Measurements from ENCODE around the gene RANBP3L. TPM values are rescaled to one million over a fixed set of nuclear protein-coding genes. Genes with fewer than 3 reads are reported as not detected.
A peak's percentile ranks its signal among the peaks of the same experiment; 100 is the strongest.

Gene RANBP3L
- total RNA-seq, 4 donors from 2014 or later = 0.54 TPM; not detected in 3

DNA sequence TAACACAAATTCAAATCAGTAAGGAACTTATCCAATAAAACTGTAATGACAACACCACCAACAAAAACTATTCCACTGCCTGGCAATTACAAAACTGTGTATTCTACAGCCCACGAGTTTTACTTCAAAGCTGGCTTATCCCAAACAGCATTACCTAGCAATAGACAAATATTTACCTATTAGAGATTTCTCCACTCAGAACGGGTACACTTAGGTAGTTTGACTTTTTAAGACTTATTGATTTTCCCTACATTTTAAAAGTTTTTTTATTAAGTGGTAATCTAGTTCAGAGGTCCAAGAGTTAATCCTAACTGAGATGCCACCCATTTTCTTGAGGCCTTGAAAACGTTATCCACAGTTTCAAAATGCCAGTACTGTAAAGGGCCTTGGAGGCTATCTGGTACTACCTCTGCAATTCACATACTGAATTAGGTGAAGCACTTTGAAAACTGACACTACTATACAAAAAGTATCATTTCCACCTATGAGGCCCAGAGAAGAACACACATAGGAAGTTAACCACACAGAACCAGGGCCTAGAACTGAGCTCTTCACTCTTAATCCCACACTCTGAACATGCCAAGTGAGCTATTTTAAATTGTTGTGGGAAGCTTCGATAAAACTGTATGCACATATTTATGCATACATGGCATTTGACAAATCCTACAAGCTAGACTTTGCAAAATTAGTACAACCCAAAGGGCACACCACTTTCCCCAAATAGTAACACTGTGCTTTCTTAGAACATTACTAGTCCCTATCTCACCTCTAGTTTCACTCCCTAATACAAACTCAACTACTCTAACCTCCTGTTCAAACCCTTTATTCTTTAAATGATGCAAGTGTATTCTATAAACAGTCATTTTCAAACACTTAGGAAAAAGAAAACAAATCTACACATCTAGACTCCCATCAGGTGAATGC is 62.1 kb downstream of the RANBP3L start:
- Histone ChIP-seq H3K36me3 (no peaks in the 10 kb centered on the region), H3K4me1 (peaks cover 0 to 24% (median 0%) of the 10 kb centered on the region in 4 donors), H3K27ac (peak overlapping the region in 1 of 4 donors; percentile 95), H3K4me3 (peak overlapping the region in 1 of 4 donors; percentile 22), H3K27me3 (no peaks in the 10 kb centered on the region), H3K9me3 (no peaks in the 10 kb centered on the region)
- no peak for DNase-seq
- TF ChIP-seq, protein P1, sequence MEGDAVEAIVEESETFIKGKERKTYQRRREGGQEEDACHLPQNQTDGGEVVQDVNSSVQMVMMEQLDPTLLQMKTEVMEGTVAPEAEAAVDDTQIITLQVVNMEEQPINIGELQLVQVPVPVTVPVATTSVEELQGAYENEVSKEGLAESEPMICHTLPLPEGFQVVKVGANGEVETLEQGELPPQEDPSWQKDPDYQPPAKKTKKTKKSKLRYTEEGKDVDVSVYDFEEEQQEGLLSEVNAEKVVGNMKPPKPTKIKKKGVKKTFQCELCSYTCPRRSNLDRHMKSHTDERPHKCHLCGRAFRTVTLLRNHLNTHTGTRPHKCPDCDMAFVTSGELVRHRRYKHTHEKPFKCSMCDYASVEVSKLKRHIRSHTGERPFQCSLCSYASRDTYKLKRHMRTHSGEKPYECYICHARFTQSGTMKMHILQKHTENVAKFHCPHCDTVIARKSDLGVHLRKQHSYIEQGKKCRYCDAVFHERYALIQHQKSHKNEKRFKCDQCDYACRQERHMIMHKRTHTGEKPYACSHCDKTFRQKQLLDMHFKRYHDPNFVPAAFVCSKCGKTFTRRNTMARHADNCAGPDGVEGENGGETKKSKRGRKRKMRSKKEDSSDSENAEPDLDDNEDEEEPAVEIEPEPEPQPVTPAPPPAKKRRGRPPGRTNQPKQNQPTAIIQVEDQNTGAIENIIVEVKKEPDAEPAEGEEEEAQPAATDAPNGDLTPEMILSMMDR (IDR thresholded peaks at IDR 0.05) = no peak
- TF ChIP-seq POLR2A (IDR thresholded peaks at IDR 0.05) = no peak

DNA sequence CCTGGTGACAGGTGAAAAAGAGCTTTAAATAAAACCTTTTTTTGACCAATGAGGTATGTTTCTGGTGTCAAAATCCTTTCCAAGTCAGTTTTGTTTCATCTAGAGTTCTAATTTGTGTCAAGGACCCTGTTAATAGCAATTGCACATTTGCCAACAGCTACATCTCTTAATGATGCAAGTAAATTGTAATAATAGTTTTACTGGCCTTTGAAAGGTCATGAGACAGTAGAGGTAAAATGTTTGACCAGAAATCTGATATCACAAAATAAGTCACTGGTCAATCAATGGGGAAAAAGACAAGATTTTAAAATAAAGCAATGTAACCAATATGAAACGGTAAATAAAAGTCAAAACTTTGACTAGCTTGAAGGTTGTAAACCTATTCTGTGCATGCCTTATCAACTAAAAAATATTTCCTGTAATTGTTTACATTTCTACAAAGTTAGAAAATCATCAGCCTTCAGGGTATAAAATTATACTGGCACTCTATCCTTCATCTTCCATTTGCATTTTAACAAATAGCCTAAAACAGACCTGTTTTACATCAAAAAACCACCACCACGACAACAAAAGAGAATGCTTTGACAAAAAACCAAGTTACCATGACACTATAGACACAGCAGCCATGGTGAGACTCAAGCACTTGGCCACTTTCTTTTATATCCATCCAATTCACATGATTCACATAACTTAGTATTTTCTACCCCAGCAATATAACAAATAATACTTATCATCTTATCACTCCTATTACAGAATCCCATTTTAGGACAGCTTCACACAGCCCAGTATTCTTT is 63.0 kb downstream of the RANBP3L start:
- Histone ChIP-seq H3K4me1 (peaks cover 0 to 24% (median 0%) of the 10 kb centered on the region in 4 donors), H3K36me3 (no peaks in the 10 kb centered on the region), H3K27ac (no peak overlapping the region), H3K27me3 (no peaks in the 10 kb centered on the region), H3K4me3 (no peak overlapping the region), H3K9me3 (no peaks in the 10 kb centered on the region)
- DNase-seq = no peak
- TF ChIP-seq, protein P1 (IDR thresholded peaks at IDR 0.05) = no peak
- no peak for TF ChIP-seq POLR2A (IDR thresholded peaks at IDR 0.05)

DNA sequence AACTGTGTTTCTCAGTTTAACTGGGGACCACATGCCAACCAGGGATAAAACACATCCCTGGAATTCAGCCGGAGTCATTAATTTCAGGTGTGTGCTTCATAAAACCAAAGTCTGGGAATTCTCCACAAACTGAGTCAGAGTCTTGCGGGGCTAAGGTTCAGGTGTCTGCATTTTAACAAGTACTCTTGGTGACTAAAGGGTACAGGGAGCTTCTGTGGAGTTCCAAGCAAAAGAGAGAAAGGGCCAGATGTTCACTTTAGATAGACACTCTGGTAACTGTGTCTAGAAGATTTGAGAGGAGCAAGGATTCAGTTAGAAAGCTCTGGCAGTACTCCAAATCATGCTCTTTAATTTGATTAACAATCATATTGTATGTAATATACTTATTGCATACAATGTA is 64.0 kb downstream of the RANBP3L start:
- Histone ChIP-seq H3K4me3 (no peak overlapping the region), H3K27ac (no peak overlapping the region), H3K4me1 (peaks cover 0 to 21% (median 0%) of the 10 kb centered on the region in 4 donors), H3K9me3 (no peaks in the 10 kb centered on the region), H3K36me3 (no peaks in the 10 kb centered on the region), H3K27me3 (no peaks in the 10 kb centered on the region)
- TF ChIP-seq POLR2A (IDR thresholded peaks at IDR 0.05) = no peak
- TF ChIP-seq, protein P1 (IDR thresholded peaks at IDR 0.05) = no peak
- peak in 1 of 3 donors; percentile 46 for DNase-seq

DNA sequence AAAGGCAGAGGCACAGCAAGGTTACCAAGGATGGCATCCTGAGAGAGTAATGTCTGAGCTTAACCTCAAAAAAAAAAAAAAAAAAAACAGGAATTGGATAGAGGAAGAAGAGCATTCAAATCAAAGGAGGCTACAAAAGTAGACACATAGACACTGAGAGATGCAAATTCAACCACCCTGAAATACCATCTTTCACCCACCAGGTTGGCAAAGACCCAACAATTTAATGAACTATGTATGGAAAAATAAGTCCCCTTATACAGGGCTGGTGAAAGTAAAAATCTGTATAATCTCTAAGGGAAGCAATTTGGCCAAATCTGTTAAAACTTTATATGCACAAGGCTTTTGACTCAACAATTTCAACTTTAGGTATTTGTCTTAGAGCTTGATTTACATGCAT is 64.9 kb downstream of the RANBP3L start:
- Histone ChIP-seq H3K27me3 (no peaks in the 10 kb centered on the region), H3K4me3 (no peak overlapping the region), H3K4me1 (peaks cover 0 to 20% (median 0%) of the 10 kb centered on the region in 4 donors), H3K36me3 (no peaks in the 10 kb centered on the region), H3K9me3 (no peaks in the 10 kb centered on the region), H3K27ac (no peak overlapping the region)
- TF ChIP-seq, protein P1 (IDR thresholded peaks at IDR 0.05) = peak in 1 of 6 experiments; percentile 20
- TF ChIP-seq POLR2A (IDR thresholded peaks at IDR 0.05) = no peak
- DNase-seq = no peak

DNA sequence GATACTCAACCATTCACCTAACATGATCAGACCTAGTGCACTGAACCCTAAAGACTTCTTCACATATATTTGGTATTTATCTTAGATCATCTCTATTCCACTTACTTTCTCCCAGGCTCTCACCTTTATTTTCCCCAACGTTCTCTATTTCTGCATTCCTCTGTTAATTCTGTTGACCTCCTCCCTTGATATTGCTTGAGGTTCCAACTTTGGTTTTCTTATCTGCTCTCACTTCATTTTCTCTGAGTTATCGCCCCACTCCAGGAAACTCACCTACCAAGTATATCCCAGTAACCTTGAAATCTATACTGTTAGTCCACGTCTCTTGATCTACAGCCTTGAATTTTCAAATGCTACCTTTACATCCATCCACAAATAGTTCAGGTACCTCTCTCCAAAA is 69.2 kb downstream of the RANBP3L start:
- H3K27ac ChIP-seq = no peak overlapping the region
- no peaks in the 10 kb centered on the region for H3K27me3 ChIP-seq
- no peak overlapping the region for H3K4me3 ChIP-seq
- DNase-seq = no peak
- no peak for TF ChIP-seq POLR2A (IDR thresholded peaks at IDR 0.05)
- TF ChIP-seq, protein P1 (IDR thresholded peaks at IDR 0.05) = no peak
- H3K4me1 ChIP-seq = peaks cover 0 to under 1% (median 0%) of the 10 kb centered on the region in 4 donors
- H3K36me3 ChIP-seq = no peaks in the 10 kb centered on the region
- no peaks in the 10 kb centered on the region for H3K9me3 ChIP-seq
